Activated CD8-positive, alpha-beta memory T cell treated with anti-CD3 and anti-CD28 coated beads for 36 hours (primary cell): ENCODE data around the gene OR51M1. TPM values are rescaled to one million over a fixed set of nuclear protein-coding genes. Genes with fewer than 3 reads are reported as not detected.

Experiments used
- CTCF ChIA-PET: fragments of 350-600 bp; sonication (Branson Sonifier 250); formaldehyde crosslinking; loops from one replicate; lab custom pipeline; 2021; ENCODE audit warnings: antibody characterized with exemption; lab: Charles Lee
- POLR2A ChIA-PET: fragments of 350-600 bp; sonication (Branson Sonifier 250); formaldehyde crosslinking; loops from one replicate; lab custom pipeline; 2021; ENCODE audit warnings: antibody characterized with exemption; lab: Charles Lee
- total RNA-seq, 2 experiments: library from RNA; stranded (reverse); gene quantifications; one replicate each; pipeline ENCODE4 v1.2.3, GENCODE V29; 2021

Gene OR51M1
- total RNA-seq, 2 experiments from 2014 or later, result not detected

DNA sequence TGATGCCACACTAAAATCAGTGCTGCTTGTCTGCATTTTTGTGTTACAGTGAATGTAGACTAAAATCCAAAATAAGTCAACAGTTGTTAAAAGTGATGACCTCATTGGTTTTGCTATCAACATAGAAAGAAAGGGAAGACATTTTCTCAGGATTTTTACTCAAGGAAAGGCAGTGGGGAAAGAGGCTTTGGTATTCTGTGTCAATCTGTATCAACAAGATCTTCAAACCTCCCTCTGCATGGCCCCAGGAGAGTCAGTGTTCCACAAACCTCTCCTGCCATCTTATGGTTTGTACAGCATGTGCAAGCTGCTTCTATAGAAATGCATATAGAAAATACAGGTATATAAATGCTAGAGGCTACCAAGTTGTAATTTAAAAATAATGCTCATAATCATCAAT lies 13.8 kb upstream of the OR51M1 start:
- CTCF ChIA-PET, result no interaction called here
- POLR2A ChIA-PET, result no interaction called here

DNA sequence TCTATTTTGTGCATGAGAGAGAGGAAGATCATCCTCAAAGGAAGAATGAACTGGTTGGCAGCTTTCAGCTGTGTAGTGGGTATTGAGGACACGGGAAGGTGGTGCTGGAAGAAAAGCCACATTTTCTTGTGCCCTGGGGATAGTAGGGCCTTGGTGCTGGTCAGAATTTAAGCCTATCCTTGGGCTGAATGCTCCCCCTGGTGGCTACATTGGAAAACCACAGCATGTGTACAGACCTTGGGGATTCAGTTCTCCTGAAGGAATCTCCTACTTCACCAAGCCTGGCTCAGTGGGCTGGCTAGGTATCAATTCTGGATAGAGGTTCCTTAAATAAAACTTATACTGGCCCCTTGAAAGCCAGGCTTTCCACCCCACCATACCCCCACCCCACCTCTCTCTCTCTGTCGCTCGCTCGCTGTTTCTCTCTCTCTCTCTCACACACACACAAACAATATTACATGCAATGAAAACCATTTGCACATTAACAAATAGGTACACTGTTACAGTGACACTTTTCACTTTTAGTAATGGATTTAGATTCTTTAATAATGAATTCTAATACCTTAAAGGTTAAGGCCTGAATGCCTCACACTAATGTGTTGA lies 2.8 kb upstream of the OR51M1 start:
- CTCF ChIA-PET, result no interaction called here
- POLR2A ChIA-PET, result no interaction called here

DNA sequence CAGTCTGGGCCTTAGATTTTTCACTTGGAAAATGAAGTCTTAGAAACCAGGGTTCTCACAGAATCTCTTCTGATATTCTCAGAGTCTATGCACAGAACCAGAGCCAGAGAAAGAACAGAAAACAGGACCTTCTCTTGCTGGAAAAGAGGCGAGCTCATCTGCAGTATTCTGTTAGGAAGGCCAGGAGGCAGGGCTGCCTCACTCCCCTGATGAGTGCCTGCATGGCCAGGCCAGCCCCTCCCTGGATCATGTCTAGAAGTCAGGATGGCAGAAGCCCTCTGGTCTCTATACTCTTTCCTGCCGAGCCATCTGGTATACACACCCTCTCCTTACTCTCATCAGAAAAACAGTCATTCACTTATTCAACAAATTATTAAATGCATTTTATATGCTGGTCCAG lies 723 bp downstream of the OR51M1 start:
- ChIA-PET CTCF (no interaction called here), POLR2A (no interaction called here)

DNA sequence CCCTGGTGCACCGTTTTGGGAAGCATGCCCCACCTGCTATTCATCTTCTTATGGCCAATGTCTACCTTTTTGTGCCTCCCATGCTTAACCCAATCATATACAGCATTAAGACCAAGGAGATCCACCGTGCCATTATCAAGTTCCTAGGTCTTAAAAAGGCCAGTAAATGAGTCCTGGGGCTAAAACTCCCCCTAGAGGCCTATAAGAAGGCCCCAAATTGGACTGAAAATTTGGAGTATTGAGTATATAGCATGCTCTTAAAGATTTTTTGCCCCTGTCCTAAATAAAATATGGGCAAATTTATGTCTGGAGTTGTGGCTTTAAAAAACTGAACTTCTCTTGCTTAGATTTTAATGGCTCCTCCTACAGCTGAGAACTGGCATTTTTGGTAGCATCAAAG lies 6.6 kb downstream of the OR51M1 start:
- POLR2A ChIA-PET, result no interaction called here
- CTCF ChIA-PET, result no interaction called here

DNA sequence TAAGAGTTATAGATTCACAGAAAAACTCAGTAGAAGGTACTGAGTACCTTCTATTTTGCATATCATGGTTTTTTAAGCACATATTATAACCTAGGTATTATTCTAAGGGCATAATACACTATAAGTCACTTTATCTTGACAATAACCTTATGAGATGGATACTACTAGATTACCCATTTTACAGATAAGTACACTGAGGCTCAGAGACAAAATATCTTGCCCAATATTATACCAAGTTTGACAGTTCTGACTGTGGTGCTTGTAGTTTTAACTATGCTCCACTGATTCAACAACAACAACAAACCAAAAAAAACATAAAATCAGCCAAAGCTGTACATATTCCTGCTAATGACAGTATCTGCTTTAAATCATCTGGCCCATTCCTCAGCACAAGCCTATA lies 10.5 kb downstream of the OR51M1 start:
- CTCF ChIA-PET, result no interaction called here
- POLR2A ChIA-PET, result no interaction called here

DNA sequence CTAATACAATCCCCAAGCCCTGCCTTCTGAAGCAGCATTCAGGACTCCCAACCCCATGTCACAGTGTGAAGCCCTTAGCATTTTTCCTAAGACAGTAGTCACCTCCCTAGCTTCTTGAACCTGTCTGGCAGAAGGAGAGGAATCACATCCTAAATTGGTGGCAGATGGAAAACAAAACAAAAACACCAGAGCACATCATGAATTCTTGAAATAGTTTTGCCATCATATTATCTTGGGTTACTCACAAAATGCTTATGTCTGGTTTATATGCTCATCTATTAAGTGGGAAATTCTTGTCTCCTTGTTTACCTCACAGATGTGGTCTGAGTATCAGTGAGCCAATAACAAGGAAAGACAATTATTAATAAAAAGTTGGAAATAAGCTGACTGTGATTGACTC lies 15.3 kb downstream of the OR51M1 start:
- POLR2A ChIA-PET, result no interaction called here
- CTCF ChIA-PET, result no interaction called here

DNA sequence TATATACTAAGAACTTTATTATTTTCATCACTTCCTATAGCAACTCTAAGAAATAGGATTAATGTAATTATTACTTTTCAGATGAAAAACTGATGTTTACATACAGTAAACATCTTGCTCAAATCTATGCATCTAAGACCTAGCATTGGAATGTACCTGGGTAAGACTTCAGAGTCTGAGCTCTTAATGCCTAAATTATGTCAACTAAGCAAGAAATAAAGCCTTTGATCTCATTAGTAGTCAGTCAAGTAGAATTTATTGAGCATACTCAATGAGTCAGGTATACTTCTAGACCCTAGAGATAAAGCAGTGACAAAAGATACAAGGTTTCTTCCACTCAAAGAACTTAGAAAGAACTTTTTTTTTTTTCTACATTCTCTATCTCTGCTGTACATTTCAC lies 21.6 kb downstream of the OR51M1 start:
- CTCF ChIA-PET, result no interaction called here
- POLR2A ChIA-PET, result no interaction called here

DNA sequence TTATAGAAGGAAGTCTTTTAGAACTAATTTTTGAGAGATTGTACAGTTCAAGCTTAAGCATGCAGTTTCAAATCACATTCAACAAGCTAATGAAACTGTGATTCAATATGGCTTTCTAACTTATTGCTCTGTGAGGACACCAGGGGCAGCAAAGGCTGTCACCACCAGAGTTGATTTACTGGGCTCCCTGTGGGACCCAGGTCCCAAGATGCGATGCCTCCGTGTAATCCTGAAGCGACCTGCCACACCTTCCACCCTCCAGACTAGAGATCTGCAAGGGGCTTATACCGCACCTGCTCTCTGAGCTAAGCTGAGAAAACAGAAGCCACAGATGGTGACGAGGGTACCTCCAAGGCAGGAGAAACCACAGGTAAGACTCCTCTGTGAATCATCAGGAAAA lies 37.4 kb downstream of the OR51M1 start:
- POLR2A ChIA-PET, result no interaction called here
- CTCF ChIA-PET, result no interaction called here

DNA sequence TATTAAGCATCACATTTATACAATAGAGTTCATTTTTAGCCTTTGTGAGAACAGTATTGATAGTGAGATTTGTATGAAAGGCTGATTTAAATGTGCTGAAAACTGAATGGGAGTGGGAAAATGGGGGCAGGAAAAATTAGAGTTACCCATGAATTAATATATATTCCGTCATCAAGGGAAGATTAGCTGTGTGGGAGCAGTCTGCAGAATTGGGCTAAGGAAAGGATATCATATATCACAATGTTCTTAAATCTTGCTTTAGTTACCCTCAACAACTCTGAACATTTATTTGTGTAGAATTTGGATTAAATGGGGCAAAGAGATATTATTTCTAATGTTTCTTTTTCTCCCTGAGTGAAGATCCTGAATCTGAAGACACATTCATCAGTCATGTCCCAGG lies 38.2 kb downstream of the OR51M1 start, which contains the start of gene OR51Q1:
Gene OR51Q1 (plus strand): TSS at position 301 of the 400 bp plus-strand sequence. CDS start 90 bp downstream, at position 391.
- ChIA-PET CTCF (no interaction called here), POLR2A (no interaction called here)

DNA sequence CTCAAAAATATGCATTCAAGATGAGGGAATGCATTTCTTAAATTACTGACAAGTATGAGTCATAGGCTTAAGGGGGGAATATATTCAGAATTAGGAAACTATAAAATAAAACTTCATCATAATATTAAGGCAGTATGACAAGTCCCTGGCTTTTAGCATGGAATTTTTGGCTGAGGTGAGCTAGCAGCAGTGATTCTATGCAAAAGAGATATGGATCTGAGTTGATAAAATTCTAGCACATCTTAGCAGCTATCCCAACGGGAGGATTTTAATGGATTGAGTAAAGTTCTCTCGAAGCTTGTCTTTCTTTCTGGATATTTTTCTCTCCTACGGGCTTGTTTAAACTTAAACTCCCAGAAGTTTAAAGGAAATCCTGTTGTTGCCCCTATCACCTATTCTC lies 39.5 kb downstream of the OR51M1 start:
- CTCF ChIA-PET, result no interaction called here
- POLR2A ChIA-PET, result no interaction called here

DNA sequence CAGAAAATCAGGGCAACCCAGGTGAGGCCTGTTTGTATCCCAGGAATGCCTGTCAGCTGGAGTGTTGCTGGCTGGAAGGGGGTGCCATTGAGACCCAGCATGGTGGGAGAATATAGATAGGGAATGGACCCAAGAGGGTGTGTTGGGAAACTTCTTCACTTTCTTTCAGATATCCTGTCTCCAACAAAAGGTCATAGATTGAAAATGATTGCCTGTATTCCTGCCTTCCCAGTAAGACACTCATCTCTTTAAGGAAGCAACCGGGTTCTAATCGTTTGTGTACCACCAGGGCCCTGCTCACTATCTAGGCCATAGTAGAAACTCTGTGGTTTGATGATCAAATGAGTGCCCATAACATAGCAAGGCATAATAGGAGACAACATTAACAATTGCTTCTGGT lies 57.8 kb downstream of the OR51M1 start, which contains the start of gene OR51I1:
Gene OR51I1 (minus strand): TSS at position 101 of the 400 bp plus-strand sequence. CDS start 0 bp downstream, at position 101.
- CTCF ChIA-PET, result no interaction called here
- POLR2A ChIA-PET, result no interaction called here

Other genes starting within 250 kb of the OR51M1 start
- not detected for gene OR52A5, start 245.5 kb upstream of the OR51M1 start, total RNA-seq
- gene OR52A1, start 229.1 kb upstream of the OR51M1 start, total RNA-seq, result not detected
- gene OR51V1, start 183.1 kb upstream of the OR51M1 start, total RNA-seq, result not detected
- not detected for gene HBB, start 156.7 kb upstream of the OR51M1 start, total RNA-seq
- not detected for gene HBD, start 149.3 kb upstream of the OR51M1 start, total RNA-seq
- gene HBG1, start 134.0 kb upstream of the OR51M1 start, total RNA-seq, result not detected
- not detected for gene HBG2, start 129.0 kb upstream of the OR51M1 start, total RNA-seq
- not detected for gene HBE1, start 113.9 kb upstream of the OR51M1 start, total RNA-seq
- gene OR51B4, start 81.9 kb upstream of the OR51M1 start, total RNA-seq, result not detected
- gene OR51B2, start 59.5 kb upstream of the OR51M1 start, total RNA-seq, result not detected
- gene OR51B5, start 40.3 kb upstream of the OR51M1 start, total RNA-seq, result not detected
- not detected for gene OR51B6, start 32.3 kb upstream of the OR51M1 start, total RNA-seq
- gene OR51Q1, start 38.3 kb downstream of the OR51M1 start, total RNA-seq, result not detected
- gene OR51I1, start 57.7 kb downstream of the OR51M1 start, total RNA-seq, result not detected
- gene OR51I2, start 65.5 kb downstream of the OR51M1 start, total RNA-seq, result not detected
- gene OR52D1, start 104.9 kb downstream of the OR51M1 start, total RNA-seq, result not detected
- gene UBQLN3, start 126.1 kb downstream of the OR51M1 start, total RNA-seq, result not detected
- gene UBQLNL, start 132.9 kb downstream of the OR51M1 start, total RNA-seq, result under 1 TPM in 1 of 2 experiments, not detected in 1; 0.10 TPM
- gene OR52H1, start 164.7 kb downstream of the OR51M1 start, total RNA-seq, result not detected
- not detected for gene OR52B6, start 197.1 kb downstream of the OR51M1 start, total RNA-seq
- under 1 TPM; 0.23 to 0.44 TPM for gene TRIM6, start 212.8 kb downstream of the OR51M1 start, total RNA-seq
- gene TRIM34, start 241.2 kb downstream of the OR51M1 start, total RNA-seq, result 1 to 10 TPM; 3.6 to 4.8 TPM